Trophoblast cell (in vitro differentiated cells and primary cell): ENCODE results near the gene CACNA1I.

ENCODE experiments used
- DNase-seq, 2 donors: peaks; one replicate each; pipeline ENCODE4 v3.0.0-alpha.2; 2016
- H2AFZ ChIP-seq: 2 replicates; pipeline ENCODE4 v1.6.1; 2013; ENCODE audit warnings: low read length, moderate library complexity, mild to moderate bottlenecking; ENCODE audit not compliant: insufficient read depth, poor library complexity
- H2AK5ac ChIP-seq: 2 replicates; pipeline ENCODE4 v1.6.1; 2013; ENCODE audit warnings: mild to moderate bottlenecking, low read length
- H2BK120ac ChIP-seq: 2 replicates; pipeline ENCODE4 v1.6.1; 2013; ENCODE audit warnings: low read length, mild to moderate bottlenecking, moderate library complexity; ENCODE audit not compliant: insufficient read depth, poor library complexity
- H2BK12ac ChIP-seq: 2 replicates; pipeline ENCODE4 v1.6.1; 2013; ENCODE audit warnings: mild to moderate bottlenecking, low read length, moderate library complexity
- H2BK5ac ChIP-seq: 2 replicates; pipeline ENCODE4 v1.6.1; 2013; ENCODE audit warnings: low read length, low read depth, moderate library complexity, mild to moderate bottlenecking; ENCODE audit not compliant: poor library complexity
- H3K14ac ChIP-seq: 2 replicates; pipeline ENCODE4 v1.6.1; 2013; ENCODE audit warnings: mild to moderate bottlenecking, low read length
- H3K18ac ChIP-seq: 2 replicates; pipeline ENCODE4 v1.6.1; 2013; ENCODE audit warnings: mild to moderate bottlenecking, low read length
- H3K23ac ChIP-seq: 2 replicates; pipeline ENCODE4 v1.6.1; 2013; ENCODE audit warnings: low read length
- H3K27ac ChIP-seq: 2 replicates; pipeline ENCODE4 v1.5.1; 2013; ENCODE audit warnings: low read depth, mild to moderate bottlenecking, inconsistent platforms, low read length, moderate library complexity
- H3K27me3 ChIP-seq: 2 replicates; pipeline ENCODE4 v1.6.1; 2013; ENCODE audit warnings: inconsistent platforms, mild to moderate bottlenecking, low read length, moderate library complexity; ENCODE audit not compliant: insufficient read depth
- H3K36me3 ChIP-seq, 2 experiments: 1 replicate in 1 of 2; 2 replicates in 1 of 2; pipeline ENCODE4 v1.6.1; 2013; ENCODE audit warnings: low read length in 2 of 2, mild to moderate bottlenecking in 2 of 2, moderate library complexity in 1 of 2; ENCODE audit not compliant: insufficient read depth in 2 of 2, control insufficient read depth in 1 of 2
- H3K4ac ChIP-seq: 2 replicates; pipeline ENCODE4 v1.6.1; 2013; ENCODE audit warnings: low read depth, mild to moderate bottlenecking, low read length, moderate library complexity
- H3K4me1 ChIP-seq, 2 experiments: 1 replicate in 1 of 2; 2 replicates in 1 of 2; pipeline ENCODE4 v1.6.1; 2013; ENCODE audit warnings: low read length in 2 of 2, mild to moderate bottlenecking in 2 of 2, moderate library complexity in 1 of 2; ENCODE audit not compliant: insufficient read depth in 2 of 2, control insufficient read depth in 1 of 2
- H3K4me2 ChIP-seq: 2 replicates; pipeline ENCODE4 v1.6.1; 2013; ENCODE audit warnings: inconsistent platforms, mild to moderate bottlenecking, low read length, moderate library complexity
- H3K4me3 ChIP-seq: 2 replicates; pipeline ENCODE4 v1.5.1; 2013; ENCODE audit warnings: mild to moderate bottlenecking, low read depth, low read length, inconsistent platforms
- H3K79me1 ChIP-seq: one replicate; pipeline ENCODE4 v1.6.1; 2013; ENCODE audit warnings: low read length
- H3K79me2 ChIP-seq: 2 replicates; pipeline ENCODE4 v1.6.1; 2013; ENCODE audit warnings: low read length, mild to moderate bottlenecking; ENCODE audit not compliant: control insufficient read depth, insufficient read depth, poor library complexity
- H3K9ac ChIP-seq: 2 replicates; pipeline ENCODE4 v1.6.1; 2013; ENCODE audit warnings: mild to moderate bottlenecking, low read length
- H3K9me3 ChIP-seq: 2 replicates; pipeline ENCODE4 v1.6.1; 2013; ENCODE audit warnings: low read depth, mild to moderate bottlenecking, control low read depth, inconsistent platforms, low read length; ENCODE audit not compliant: insufficient read depth
- H4K12ac ChIP-seq: 2 replicates; pipeline ENCODE4 v1.6.1; 2013; ENCODE audit warnings: low read depth, mild to moderate bottlenecking, low read length, moderate library complexity
- H4K8ac ChIP-seq: 2 replicates; pipeline ENCODE4 v1.6.1; 2013; ENCODE audit warnings: low read depth, mild to moderate bottlenecking, low read length, moderate library complexity
- H4K91ac ChIP-seq: one replicate; pipeline ENCODE4 v1.6.1; 2013; ENCODE audit warnings: low read depth, mild to moderate bottlenecking, low read length, moderate library complexity
- WGBS: extraction: QIAGEN DNeasy Blood & Tissue Kit; methylation state at CpG from one replicate; pipeline ENCODE4 v1.1.7; 2013; ENCODE audit warnings: missing lambda C conversion rate; ENCODE audit not compliant: insufficient read length, insufficient coverage; ENCODE audit errors: extremely low coverage; 5-methylcytosine and 5-hydroxymethylcytosine counted together

Gene CACNA1I

GRCh38 chr22:39634530-39635405, 64.2 kb downstream of the CACNA1I start:
- H3K4ac ChIP-seq: no peak overlapping the region
- H3K23ac ChIP-seq: no peak overlapping the region
- no peak overlapping the region for H3K14ac ChIP-seq
- no peak overlapping the region for H3K27ac ChIP-seq
- no peaks in the 10 kb centered on the region for H3K27me3 ChIP-seq
- H2BK12ac ChIP-seq: no peak overlapping the region
- no peak overlapping the region for H3K9ac ChIP-seq
- H4K91ac ChIP-seq: no peak overlapping the region
- no peak overlapping the region for H3K4me2 ChIP-seq
- H3K4me3 ChIP-seq: no peak overlapping the region
- H2AK5ac ChIP-seq: no peak overlapping the region
- no CpG with 5 or more reads among the region's 18 CpGs for WGBS
- H2AFZ ChIP-seq: no peak overlapping the region
- H3K79me2 ChIP-seq: no peaks in the 10 kb centered on the region
- no peak overlapping the region for H4K8ac ChIP-seq
- H4K12ac ChIP-seq: no peak overlapping the region
- no peaks in the 10 kb centered on the region for H3K4me1 ChIP-seq
- H3K18ac ChIP-seq: no peak overlapping the region
- no peaks in the 10 kb centered on the region for H3K79me1 ChIP-seq
- DNase-seq: peak in 1 of 2 donors; percentile 34
- peaks cover 4% of the 10 kb centered on the region for H3K9me3 ChIP-seq
- H2BK120ac ChIP-seq: no peak overlapping the region
- no peaks in the 10 kb centered on the region for H3K36me3 ChIP-seq
- H2BK5ac ChIP-seq: no peak overlapping the region

GRCh38 chr22:39635719-39636118, 65.2 kb downstream of the CACNA1I start:
- Histone ChIP-seq H3K79me1 (no peaks in the 10 kb centered on the region), H3K18ac (no peak overlapping the region), H3K79me2 (no peaks in the 10 kb centered on the region), H3K27ac (no peak overlapping the region), H4K8ac (no peak overlapping the region), H3K23ac (no peak overlapping the region), H2BK5ac (no peak overlapping the region), H3K4me3 (no peak overlapping the region), H3K14ac (no peak overlapping the region), H2BK120ac (no peak overlapping the region), H3K36me3 (no peaks in the 10 kb centered on the region), H3K9me3 (peaks cover 4% of the 10 kb centered on the region), H4K91ac (no peak overlapping the region), H3K4ac (no peak overlapping the region), H3K9ac (no peak overlapping the region), H3K4me2 (no peak overlapping the region), H4K12ac (no peak overlapping the region), H2AFZ (no peak overlapping the region), H2BK12ac (no peak overlapping the region), H3K4me1 (no peaks in the 10 kb centered on the region), H2AK5ac (no peak overlapping the region), H3K27me3 (no peaks in the 10 kb centered on the region)
- DNase-seq: no peak
- WGBS: no CpG with 5 or more reads among the region's 6 CpGs

GRCh38 chr22:39638958-39639357, 68.4 kb downstream of the CACNA1I start:
- Histone ChIP-seq H3K4me3 (no peak overlapping the region), H3K9ac (no peak overlapping the region), H2BK120ac (no peak overlapping the region), H3K4ac (no peak overlapping the region), H2BK12ac (no peak overlapping the region), H4K12ac (no peak overlapping the region), H2AK5ac (no peak overlapping the region), H3K27me3 (no peaks in the 10 kb centered on the region), H2AFZ (no peak overlapping the region), H3K9me3 (peaks cover 2% of the 10 kb centered on the region), H2BK5ac (no peak overlapping the region), H3K4me1 (no peaks in the 10 kb centered on the region), H3K79me1 (no peaks in the 10 kb centered on the region), H3K14ac (no peak overlapping the region), H3K18ac (no peak overlapping the region), H3K4me2 (no peak overlapping the region), H4K8ac (no peak overlapping the region), H3K79me2 (no peaks in the 10 kb centered on the region), H4K91ac (no peak overlapping the region), H3K27ac (no peak overlapping the region), H3K23ac (no peak overlapping the region), H3K36me3 (no peaks in the 10 kb centered on the region)
- DNase-seq: no peak
- WGBS: no CpG with 5 or more reads among the region's 2 CpGs

- H3K4ac ChIP-seq: no peak overlapping the region
- H2AK5ac ChIP-seq: no peak overlapping the region
- no peak overlapping the region for H2AFZ ChIP-seq
- no peaks in the 10 kb centered on the region for H3K27me3 ChIP-seq
- H4K12ac ChIP-seq: no peak overlapping the region
- no peak overlapping the region for H3K9ac ChIP-seq
- H3K4me1 ChIP-seq: no peaks in the 10 kb centered on the region
- no peak overlapping the region for H3K14ac ChIP-seq
- no peak overlapping the region for H3K4me2 ChIP-seq
- H3K23ac ChIP-seq: no peak overlapping the region
- H2BK120ac ChIP-seq: no peak overlapping the region
- H3K9me3 ChIP-seq: peaks cover 1% of the 10 kb centered on the region
- no peak overlapping the region for H4K8ac ChIP-seq
- no CpG with 5 or more reads among the region's 9 CpGs for WGBS
- no peaks in the 10 kb centered on the region for H3K36me3 ChIP-seq
- no peaks in the 10 kb centered on the region for H3K79me1 ChIP-seq
- H3K18ac ChIP-seq: no peak overlapping the region
- no peak overlapping the region for H3K27ac ChIP-seq
- no peak for DNase-seq
- H3K79me2 ChIP-seq: no peaks in the 10 kb centered on the region
- no peak overlapping the region for H4K91ac ChIP-seq
- H2BK5ac ChIP-seq: no peak overlapping the region
- H3K4me3 ChIP-seq: no peak overlapping the region
- H2BK12ac ChIP-seq: no peak overlapping the region
Observed at GRCh38 chr22:39641660-39642310, 71.2 kb downstream of the CACNA1I start.
